Amniotic stem cell (primary cell): ENCODE measurements around the gene EFNA2.

Experiments used
- DNase-seq: peaks from one replicate; lab custom pipeline; 2025; lab: John Stamatoyannopoulos, UW

EFNA2 gene

GRCh38 chr19:1260749-1261537 is 24.7 kb upstream of the EFNA2 start:
- peak; percentile 82 for DNase-seq

- DNase-seq = no peak
Measured at GRCh38 chr19:1261538-1261797, 24.2 kb upstream of the EFNA2 start.

GRCh38 chr19:1261798-1262622 is 23.7 kb upstream of the EFNA2 start:
- DNase-seq = no peak

GRCh38 chr19:1262623-1263123 is 23.0 kb upstream of the EFNA2 start:
- no peak for DNase-seq

- DNase-seq = no peak
Measured at GRCh38 chr19:1263188-1263587, 22.5 kb upstream of the EFNA2 start.

- DNase-seq = peak; percentile 32
Measured at GRCh38 chr19:1264801-1265614, 20.7 kb upstream of the EFNA2 start.

- peak; percentile 56 for DNase-seq
Measured at GRCh38 chr19:1265615-1266128, 20.0 kb upstream of the EFNA2 start.

- DNase-seq = peak; percentile 17
Measured at GRCh38 chr19:1266129-1266915, 19.4 kb upstream of the EFNA2 start.

GRCh38 chr19:1266916-1267476 is 18.7 kb upstream of the EFNA2 start:
- no peak for DNase-seq

- no peak for DNase-seq
Measured at GRCh38 chr19:1267477-1268225, 18.0 kb upstream of the EFNA2 start.

GRCh38 chr19:1268226-1269064 is 17.2 kb upstream of the EFNA2 start:
- DNase-seq = no peak

- peak; percentile 98 for DNase-seq
Measured at GRCh38 chr19:1269065-1269477, 16.6 kb upstream of the EFNA2 start, which contains the start of gene CIRBP. CIRBP (plus strand) TSS chr19:1269332; CDS start chr19:1270934, 1,602 bp downstream.

GRCh38 chr19:1269478-1270212 is 16.0 kb upstream of the EFNA2 start:
- peak; percentile 59 for DNase-seq

- DNase-seq = no peak
Measured at GRCh38 chr19:1270213-1270853, 15.3 kb upstream of the EFNA2 start.

GRCh38 chr19:1270854-1271527 is 14.7 kb upstream of the EFNA2 start:
- DNase-seq = no peak

GRCh38 chr19:1271528-1272422 is 13.9 kb upstream of the EFNA2 start:
- no peak for DNase-seq
